Measurements from ENCODE around the gene HSD3B1.

The HSD3B1 gene

DNA sequence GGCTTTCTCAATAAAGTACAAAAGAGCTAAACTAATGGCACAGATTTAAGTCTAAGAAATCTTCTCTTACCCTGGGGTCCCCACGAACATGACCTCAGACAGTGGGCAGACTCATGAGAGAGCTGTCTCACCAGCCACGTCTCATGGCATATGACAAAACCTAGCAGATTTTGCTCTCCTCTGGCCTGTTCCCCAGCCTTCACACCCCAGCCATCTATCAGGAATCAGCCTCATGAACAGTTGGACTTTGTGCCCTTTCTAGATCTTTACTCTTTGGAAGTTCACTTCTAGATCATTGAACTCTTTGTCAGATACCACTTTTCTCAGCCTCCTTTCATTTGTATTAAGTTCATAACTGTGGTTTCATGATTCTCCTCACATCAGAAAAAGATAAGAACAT, 14.2 kb upstream of the HSD3B1 start:
- H4K20me1 ChIP-seq (ENCODE audit: low read depth, low read length): no peaks in the 10 kb centered on the region
- no peak overlapping the region for H3K9ac ChIP-seq (ENCODE audit: low read length)
- H3K27ac ChIP-seq (ENCODE audit: low read depth, low read length): no peak overlapping the region
- 0 out of 2 replicates have a peak, but pooled peaks cover 4% of the 10 kb centered on the region for H3K9me3 ChIP-seq (ENCODE audit: insufficient read depth, low read length)
- no peaks in the 10 kb centered on the region for H3K79me2 ChIP-seq (ENCODE audit: insufficient read depth, low read length)
- H3K4me2 ChIP-seq (ENCODE audit: low read depth, low read length, poor library complexity, severe bottlenecking): no peak overlapping the region
- H2AFZ ChIP-seq (ENCODE audit: low read depth, low read length, severe bottlenecking): no peak overlapping the region
- H3F3A ChIP-seq (ENCODE audit: insufficient read depth): no peaks in the 10 kb centered on the region
- H3K4me3 ChIP-seq (ENCODE audit: insufficient read depth, low read length, poor library complexity, severe bottlenecking): no peak overlapping the region
- no peaks in the 10 kb centered on the region for H3K36me3 ChIP-seq (ENCODE audit: low read length)
- TF ChIP-seq EZH2phosphoT487 (conservative IDR thresholded peaks at IDR 0.05; ENCODE audit: low read length): no peak
- TF ChIP-seq CTCF (IDR thresholded peaks at IDR 0.05; ENCODE audit: insufficient read depth, low read length, poor library complexity, severe bottlenecking): no peak
- no peaks in the 10 kb centered on the region for H3K9me2 ChIP-seq (replicated peaks; ENCODE audit: insufficient read depth, low read length)
- H3K27me3 ChIP-seq (ENCODE audit: low read length): no peaks in the 10 kb centered on the region; the same call in 1 of the 2 replicates

DNA sequence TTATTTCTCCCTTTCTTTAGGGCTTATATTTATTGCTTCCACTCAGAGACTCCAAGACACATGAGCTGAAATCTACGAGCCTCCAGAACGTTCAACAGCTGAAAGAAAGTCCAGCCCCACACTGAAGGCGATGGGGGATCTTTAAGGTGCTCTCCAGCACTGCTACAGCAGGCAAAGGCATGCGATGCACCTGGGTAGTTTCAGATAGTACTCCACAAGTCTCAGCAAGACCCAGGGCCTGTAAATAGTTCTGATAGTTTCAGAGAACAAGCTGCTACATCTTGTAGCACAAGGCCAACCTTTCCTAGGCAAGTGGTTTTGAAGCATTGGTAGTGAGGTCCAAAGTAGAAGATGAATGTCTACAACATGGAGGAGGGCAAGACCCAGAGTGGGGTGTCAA, 2.2 kb upstream of the HSD3B1 start:
- Histone ChIP-seq H3K9me2 (replicated peaks; ENCODE audit: insufficient read depth, low read length) (no peaks in the 10 kb centered on the region), H3K4me3 (ENCODE audit: insufficient read depth, low read length, poor library complexity, severe bottlenecking) (no peak overlapping the region), H3K4me2 (ENCODE audit: low read depth, low read length, poor library complexity, severe bottlenecking) (no peak overlapping the region), H3K36me3 (ENCODE audit: low read length) (no peaks in the 10 kb centered on the region), H3K79me2 (ENCODE audit: insufficient read depth, low read length) (no peaks in the 10 kb centered on the region), H3K9ac (ENCODE audit: low read length) (no peak overlapping the region), H4K20me1 (ENCODE audit: low read depth, low read length) (no peaks in the 10 kb centered on the region), H3K27ac (ENCODE audit: low read depth, low read length) (no peak overlapping the region), H3K27me3 (ENCODE audit: low read length) (no peaks in the 10 kb centered on the region), H3K9me3 (ENCODE audit: insufficient read depth, low read length) (no peaks in the 10 kb centered on the region), H2AFZ (ENCODE audit: low read depth, low read length, severe bottlenecking) (no peak overlapping the region), H3F3A (ENCODE audit: insufficient read depth) (no peaks in the 10 kb centered on the region)
- TF ChIP-seq EZH2phosphoT487 (conservative IDR thresholded peaks at IDR 0.05; ENCODE audit: low read length) (no peak), CTCF (IDR thresholded peaks at IDR 0.05; ENCODE audit: insufficient read depth, low read length, poor library complexity, severe bottlenecking) (no peak)

- H3K4me2 ChIP-seq (ENCODE audit: low read depth, low read length, poor library complexity, severe bottlenecking): no peak overlapping the region
- H3K9ac ChIP-seq (ENCODE audit: low read length): no peak overlapping the region
- no peaks in the 10 kb centered on the region for H3K9me2 ChIP-seq (replicated peaks; ENCODE audit: insufficient read depth, low read length)
- no peaks in the 10 kb centered on the region for H3F3A ChIP-seq (ENCODE audit: insufficient read depth)
- no peaks in the 10 kb centered on the region for H4K20me1 ChIP-seq (ENCODE audit: low read depth, low read length)
- no peaks in the 10 kb centered on the region for H3K36me3 ChIP-seq (ENCODE audit: low read length)
- no peaks in the 10 kb centered on the region for H3K9me3 ChIP-seq (ENCODE audit: insufficient read depth, low read length)
- no peaks in the 10 kb centered on the region for H3K79me2 ChIP-seq (ENCODE audit: insufficient read depth, low read length)
- no peaks in the 10 kb centered on the region for H3K27me3 ChIP-seq (ENCODE audit: low read length)
- no peak overlapping the region for H3K4me3 ChIP-seq (ENCODE audit: insufficient read depth, low read length, poor library complexity, severe bottlenecking)
- no peak overlapping the region for H2AFZ ChIP-seq (ENCODE audit: low read depth, low read length, severe bottlenecking)
- TF ChIP-seq EZH2phosphoT487 (conservative IDR thresholded peaks at IDR 0.05; ENCODE audit: low read length) (no peak), CTCF (IDR thresholded peaks at IDR 0.05; ENCODE audit: insufficient read depth, low read length, poor library complexity, severe bottlenecking) (no peak)
- no peak overlapping the region for H3K27ac ChIP-seq (ENCODE audit: low read depth, low read length)
Observed at GRCh38 chr1:119510046-119510445, 3.0 kb downstream of the HSD3B1 start.
